T-cell (primary cell): ENCODE results near the gene AKR7A2. TPM values are rescaled to one million over a fixed set of nuclear protein-coding genes. Genes with fewer than 3 reads are reported as not detected.

Experiments used
- ATAC-seq, 4 experiments: fragments of 200-7000 bp in 3 of 4; fragments of 150-1000 bp in 1 of 4; cut with Tn5 transposase; replicated peaks in 1 of 4; 1 replicate in 3 of 4; 2 replicates in 1 of 4; pipeline ENCODE4 v1.10.0; 2021; ENCODE audit warnings: moderate library complexity in 3 of 4, mild to moderate bottlenecking in 2 of 4, moderate number of reproducible peaks in 1 of 4
- CTCF ChIA-PET, 2 donors: fragments of 300-600 bp; sonication (Branson Sonifier 250); formaldehyde crosslinking; loops; one replicate each; lab custom pipeline; 2022; ENCODE audit warnings: antibody characterized with exemption in 2 of 2; lab: Charles Lee
- POLR2A ChIA-PET, 2 donors: fragments of 300-600 bp; sonication (Branson Sonifier 250); formaldehyde crosslinking; loops; one replicate each; lab custom pipeline; 2022; ENCODE audit warnings: antibody characterized with exemption in 2 of 2; lab: Charles Lee
- DNase-seq, 35 experiments: peaks; one replicate each; pipeline versions ENCODE4 v3.0.0 to v3.0.0-alpha.2; 2013 to 2023
- H3K27ac ChIP-seq: one replicate; pipeline ENCODE4 v1.5.1; 2013; ENCODE audit warnings: low read length
- H3K27me3 ChIP-seq, 2 experiments: replicated peaks in 1 of 2; 1 replicate in 1 of 2; 2 replicates in 1 of 2; pipeline versions ENCODE4 v1.6.1 to v1.7.0; 2013; ENCODE audit warnings: low read length in 1 of 2, mixed read lengths in 1 of 2; ENCODE audit not compliant: control insufficient read depth in 2 of 2, insufficient read depth in 2 of 2; ENCODE audit errors: extremely low read depth in 1 of 2
- H3K36me3 ChIP-seq, 2 donors: 1 replicate in 1 of 2; 2 replicates in 1 of 2; pipeline versions ENCODE4 v1.6.1 to v1.7.0; 2013; ENCODE audit warnings: low read length in 1 of 2; ENCODE audit not compliant: control insufficient read depth in 2 of 2, insufficient read depth in 1 of 2; ENCODE audit errors: extremely low read depth in 1 of 2
- H3K4me1 ChIP-seq, 2 experiments: 1 replicate in 1 of 2; 2 replicates in 1 of 2; pipeline versions ENCODE4 v1.6.1 to v1.7.0; 2013; ENCODE audit warnings: low read length in 2 of 2, mixed read lengths in 1 of 2; ENCODE audit not compliant: insufficient read depth in 2 of 2, control insufficient read depth in 1 of 2; ENCODE audit errors: extremely low read depth in 1 of 2
- H3K4me3 ChIP-seq, 2 donors: 1 replicate in 1 of 2; 2 replicates in 1 of 2; pipeline versions ENCODE4 v1.5.1 to v1.7.0; 2013; ENCODE audit warnings: mild to moderate bottlenecking in 2 of 2, low read length in 1 of 2, moderate library complexity in 1 of 2; ENCODE audit not compliant: control insufficient read depth in 1 of 2; ENCODE audit errors: extremely low read depth in 1 of 2
- H3K9me3 ChIP-seq: 2 replicates; pipeline ENCODE4 v1.7.0; 2013
- H3K27ac Mint-ChIP-seq, 2 donors: one replicate each; pipeline ENCODE4 v1.8.0; 2020 to 2021; ENCODE audit warnings: mild to moderate bottlenecking in 2 of 2, mixed read lengths in 2 of 2
- H3K27me3 Mint-ChIP-seq, 2 donors: one replicate each; pipeline ENCODE4 v1.8.0; 2021 to 2022; ENCODE audit warnings: mixed read lengths in 2 of 2
- H3K36me3 Mint-ChIP-seq: one replicate; pipeline ENCODE4 v1.8.0; 2021; ENCODE audit warnings: mixed read lengths
- H3K4me1 Mint-ChIP-seq, 3 donors: one replicate each; pipeline ENCODE4 v1.8.0; 2020 to 2022; ENCODE audit warnings: mixed read lengths in 3 of 3, mild to moderate bottlenecking in 1 of 3
- H3K4me3 Mint-ChIP-seq, 3 donors: one replicate each; pipeline ENCODE4 v1.8.0; 2020 to 2022; ENCODE audit warnings: mild to moderate bottlenecking in 3 of 3, mixed read lengths in 3 of 3, moderate library complexity in 3 of 3
- H3K9me3 Mint-ChIP-seq, 3 donors: one replicate each; pipeline ENCODE4 v1.8.0; 2020 to 2022; ENCODE audit warnings: mixed read lengths in 3 of 3
- WGBS: methylation state at CpG from one replicate; pipeline ENCODE4 v1.1.5; 2013; ENCODE audit warnings: missing lambda C conversion rate; ENCODE audit not compliant: insufficient coverage; 5-methylcytosine and 5-hydroxymethylcytosine counted together
- total RNA-seq, 35 experiments: library from RNA in 6 of 35; stranded (reverse) in 6 of 35; fragments of 120-200 nt in 1 of 35; gene quantifications; one replicate each; pipeline versions ENCODE4 v1.2.1 to v1.2.4 and lab custom pipeline; 2013 to 2026

Gene AKR7A2
- total RNA-seq, 5 donors from 2014 or later (not counting 1 experiment from before 2014, with no cell fraction given): 20.8 to 35.4 (median 32.0) TPM

DNA sequence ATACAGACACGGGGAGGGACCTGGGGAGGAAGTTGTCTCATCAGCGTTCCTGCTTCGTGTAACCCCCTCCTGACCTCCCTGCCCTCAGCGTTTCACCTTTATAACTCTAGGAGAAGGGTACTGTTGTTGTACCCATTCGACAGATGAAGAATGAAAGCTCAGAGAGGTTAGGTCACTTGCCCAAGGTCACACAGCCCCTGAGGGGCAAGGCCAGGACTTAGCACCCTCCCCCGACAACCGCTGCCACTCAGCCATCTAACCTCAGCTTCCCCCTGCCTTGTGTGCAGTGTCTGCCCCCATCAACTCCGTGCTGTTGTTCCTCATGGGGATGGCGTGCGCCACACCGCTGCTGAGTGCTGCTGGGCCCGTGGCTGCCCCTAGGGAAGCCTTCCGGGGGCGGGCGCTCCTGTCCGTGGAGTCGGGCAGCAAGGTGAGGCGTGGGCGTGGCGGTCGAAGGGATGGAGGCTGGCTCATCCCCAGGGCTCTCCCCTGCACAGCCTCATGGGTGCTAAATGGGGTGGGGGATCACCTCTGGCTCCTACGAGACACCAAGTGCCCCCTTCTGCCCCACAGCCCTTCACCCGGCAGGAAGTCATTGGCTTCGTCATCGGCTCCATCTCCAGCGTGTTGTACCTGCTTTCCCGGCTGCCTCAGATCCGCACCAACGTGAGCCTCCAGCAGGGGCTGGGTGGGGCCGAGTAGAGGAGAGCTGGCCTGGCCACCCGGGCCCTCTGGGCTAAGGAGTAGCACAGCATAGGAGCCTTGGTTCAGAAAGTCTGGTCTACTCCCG lies 14.2 kb upstream of the AKR7A2 start:
- Mint-ChIP-seq H3K4me1 (peaks cover 0 to 5% (median 0%) of the 10 kb centered on the region in 3 donors), H3K4me3 (no peak overlapping the region), H3K27me3 (no peaks in the 10 kb centered on the region), H3K9me3 (no peaks in the 10 kb centered on the region), H3K36me3 (peaks cover 14% of the 10 kb centered on the region), H3K27ac (no peak overlapping the region)
- H3K4me1 ChIP-seq: no peaks in the 10 kb centered on the region
- POLR2A ChIA-PET: no interaction called here
- no peaks in the 10 kb centered on the region for H3K27me3 ChIP-seq
- ATAC-seq (no peak), DNase-seq (no peak)
- H3K4me3 ChIP-seq: no peak overlapping the region
- H3K36me3 ChIP-seq: peaks cover 9 to 11% of the 10 kb centered on the region in 2 donors
- no peaks in the 10 kb centered on the region for H3K9me3 ChIP-seq
- WGBS: 91% methylated on average over 14 of the region's 32 CpGs
- H3K27ac ChIP-seq: no peak overlapping the region
- CTCF ChIA-PET: interaction anchor here in 1 of 2 donors (0.9 kb wide), 1 partner anchor 15 kb away, joined by 3 read pairs; no protein-coding TSS in a partner anchor

DNA sequence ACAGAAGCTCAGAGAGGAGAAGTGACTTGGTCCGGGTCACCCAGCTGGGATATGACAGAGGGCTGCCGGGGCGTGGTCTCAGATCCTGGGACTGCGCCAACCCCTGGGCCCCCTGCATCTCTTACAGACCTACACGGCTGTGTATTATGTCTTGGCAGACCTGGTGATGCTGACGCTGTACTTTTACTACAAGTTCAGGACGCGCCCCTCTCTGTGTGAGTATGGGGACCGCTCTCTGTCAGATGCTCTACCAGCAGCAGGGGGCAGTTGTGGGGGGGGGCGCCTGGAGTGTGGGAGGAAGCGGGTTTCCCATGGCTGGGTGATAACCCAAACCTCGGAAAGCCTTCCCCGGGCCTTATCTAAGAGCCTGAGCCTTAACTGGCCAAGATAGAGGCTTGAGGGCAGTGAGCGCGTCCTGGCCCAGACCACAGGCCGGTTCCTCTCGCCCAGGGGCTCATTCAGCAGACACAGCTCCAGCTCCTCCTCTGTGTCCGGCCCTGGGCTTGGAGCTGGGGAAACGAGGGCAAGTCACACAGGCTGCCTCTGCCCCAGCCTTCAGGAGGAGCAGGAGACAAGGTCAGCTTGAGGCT lies 13.5 kb upstream of the AKR7A2 start:
- ChIA-PET CTCF (interaction anchor here in 1 of 2 donors (0.6 kb wide), 1 partner anchor 251 kb away, joined by 4 read pairs; no protein-coding TSS in a partner anchor), POLR2A (no interaction called here)
- Mint-ChIP-seq H3K9me3 (no peaks in the 10 kb centered on the region), H3K27ac (no peak overlapping the region), H3K36me3 (peaks cover 14% of the 10 kb centered on the region), H3K4me1 (peaks cover 0 to 5% (median 0%) of the 10 kb centered on the region in 3 donors), H3K4me3 (no peak overlapping the region), H3K27me3 (no peaks in the 10 kb centered on the region)
- Histone ChIP-seq H3K4me3 (no peak overlapping the region), H3K27ac (no peak overlapping the region), H3K9me3 (no peaks in the 10 kb centered on the region), H3K4me1 (no peaks in the 10 kb centered on the region), H3K36me3 (peaks cover 9 to 11% of the 10 kb centered on the region in 2 donors), H3K27me3 (no peaks in the 10 kb centered on the region)
- DNase-seq (no peak), ATAC-seq (no peak)
- 84% methylated on average over 14 of the region's 19 CpGs for WGBS

DNA sequence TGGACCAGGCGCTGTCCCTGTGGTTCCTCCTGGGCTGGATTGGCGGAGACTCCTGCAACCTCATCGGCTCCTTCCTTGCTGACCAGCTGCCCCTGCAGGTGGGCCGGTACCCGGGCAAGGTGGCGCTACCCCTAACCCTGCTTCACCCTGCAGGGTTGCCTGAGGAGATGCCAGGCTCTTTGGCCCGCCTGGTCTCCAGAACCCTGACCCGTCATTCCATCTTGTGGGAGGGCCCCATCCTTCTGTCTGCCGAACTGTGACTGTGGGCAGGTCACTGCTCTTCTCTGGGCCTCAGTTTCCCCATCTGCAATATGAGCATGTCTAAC lies 12.7 kb upstream of the AKR7A2 start:
- Mint-ChIP-seq H3K27me3 (no peaks in the 10 kb centered on the region), H3K9me3 (no peaks in the 10 kb centered on the region), H3K4me1 (peaks cover 0 to 4% (median 0%) of the 10 kb centered on the region in 3 donors), H3K36me3 (peaks cover 14% of the 10 kb centered on the region), H3K27ac (no peak overlapping the region), H3K4me3 (no peak overlapping the region)
- H3K27ac ChIP-seq: no peak overlapping the region
- no peaks in the 10 kb centered on the region for H3K4me1 ChIP-seq
- H3K36me3 ChIP-seq: peaks cover 9 to 11% of the 10 kb centered on the region in 2 donors
- 97% methylated on average over 9 of the region's 9 CpGs for WGBS
- DNase-seq (no peak), ATAC-seq (no peak)
- ChIA-PET POLR2A (no interaction called here), CTCF (no interaction called here)
- no peaks in the 10 kb centered on the region for H3K9me3 ChIP-seq
- no peak overlapping the region for H3K4me3 ChIP-seq
- H3K27me3 ChIP-seq: no peaks in the 10 kb centered on the region

DNA sequence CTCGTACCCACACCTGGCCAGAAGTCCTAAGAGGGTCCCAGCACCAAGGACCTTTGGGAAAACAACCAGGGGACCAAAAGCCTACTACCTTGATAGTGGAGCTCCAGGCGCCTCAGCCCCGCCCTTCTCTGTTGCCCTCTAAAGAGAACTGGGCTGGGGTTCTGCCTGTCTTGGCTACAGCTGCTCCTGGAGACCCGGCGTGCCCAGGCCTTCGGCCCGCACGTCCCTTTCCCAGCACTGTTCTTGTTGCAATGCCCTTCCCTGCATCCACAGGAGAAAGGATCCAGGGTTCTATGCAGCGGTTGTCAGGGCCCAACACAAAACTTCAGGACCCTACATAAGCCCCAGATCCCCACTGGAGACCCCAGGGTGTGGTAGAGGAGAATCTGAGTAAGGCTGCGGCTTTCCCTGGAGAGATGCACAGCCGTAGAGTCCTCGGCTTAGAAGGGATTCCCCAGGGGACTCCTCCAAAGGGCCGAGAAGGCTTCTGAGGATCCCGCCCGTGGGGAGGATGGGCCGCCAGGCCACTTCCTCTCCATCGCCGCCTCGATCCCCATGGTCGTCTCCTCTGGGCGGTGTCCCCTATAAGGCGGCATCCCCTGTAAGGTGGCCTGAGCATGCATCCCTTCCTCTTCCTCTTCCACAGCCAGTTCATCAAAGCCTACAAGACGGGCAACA lies 12.2 kb upstream of the AKR7A2 start:
- H3K27ac Mint-ChIP-seq: no peak overlapping the region
- DNase-seq: no peak
- peak in 1 of 4 experiments; percentile 8 for ATAC-seq
- H3K9me3 Mint-ChIP-seq: no peaks in the 10 kb centered on the region
- no peaks in the 10 kb centered on the region for H3K4me1 ChIP-seq
- no peak overlapping the region for H3K4me3 Mint-ChIP-seq
- no peaks in the 10 kb centered on the region for H3K27me3 ChIP-seq
- ChIA-PET POLR2A (no interaction called here), CTCF (no interaction called here)
- no peak overlapping the region for H3K27ac ChIP-seq
- no peaks in the 10 kb centered on the region for H3K4me1 Mint-ChIP-seq
- H3K9me3 ChIP-seq: no peaks in the 10 kb centered on the region
- 86% methylated on average over 13 of the region's 23 CpGs for WGBS
- H3K27me3 Mint-ChIP-seq: no peaks in the 10 kb centered on the region
- peaks cover 14% of the 10 kb centered on the region for H3K36me3 Mint-ChIP-seq
- peaks cover 9 to 11% of the 10 kb centered on the region in 2 donors for H3K36me3 ChIP-seq
- H3K4me3 ChIP-seq: no peak overlapping the region

DNA sequence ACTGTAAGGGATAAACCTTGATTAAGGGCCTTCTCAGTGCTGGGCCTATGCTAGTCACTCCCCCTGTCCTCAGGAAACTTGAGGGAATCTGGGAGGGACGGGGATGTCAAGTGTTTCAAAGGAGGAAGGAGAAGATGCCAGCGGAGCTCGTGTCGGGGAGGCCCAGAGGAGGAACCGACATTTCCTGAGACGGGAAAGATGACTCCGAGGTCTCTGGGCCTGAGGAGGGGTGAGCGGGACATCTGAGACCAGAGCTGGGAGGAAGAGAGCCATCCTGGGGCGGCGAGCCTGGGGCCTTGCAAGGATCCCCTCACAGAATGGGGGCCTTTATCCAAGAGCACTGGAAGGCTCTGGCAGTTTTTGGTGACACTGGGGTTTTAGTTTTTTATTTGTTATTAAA lies 10.5 kb upstream of the AKR7A2 start:
- no peak overlapping the region for H3K4me3 Mint-ChIP-seq
- no peak overlapping the region for H3K4me3 ChIP-seq
- H3K27me3 ChIP-seq: no peaks in the 10 kb centered on the region
- H3K4me1 Mint-ChIP-seq: no peaks in the 10 kb centered on the region
- ATAC-seq (no peak), DNase-seq (no peak)
- H3K36me3 Mint-ChIP-seq: peaks cover 21% of the 10 kb centered on the region
- H3K27ac ChIP-seq: no peak overlapping the region
- no peaks in the 10 kb centered on the region for H3K9me3 Mint-ChIP-seq
- 86% methylated on average over 10 of the region's 10 CpGs for WGBS
- H3K4me1 ChIP-seq: no peaks in the 10 kb centered on the region
- H3K9me3 ChIP-seq: no peaks in the 10 kb centered on the region
- H3K27me3 Mint-ChIP-seq: no peaks in the 10 kb centered on the region
- H3K36me3 ChIP-seq: peaks cover 11 to 13% of the 10 kb centered on the region in 2 donors
- ChIA-PET POLR2A (interaction anchor here in 1 of 2 donors (0.6 kb wide), 1 partner anchor 1990 kb away, joined by 5 read pairs; no protein-coding TSS in a partner anchor), CTCF (no interaction called here)
- H3K27ac Mint-ChIP-seq: no peak overlapping the region

DNA sequence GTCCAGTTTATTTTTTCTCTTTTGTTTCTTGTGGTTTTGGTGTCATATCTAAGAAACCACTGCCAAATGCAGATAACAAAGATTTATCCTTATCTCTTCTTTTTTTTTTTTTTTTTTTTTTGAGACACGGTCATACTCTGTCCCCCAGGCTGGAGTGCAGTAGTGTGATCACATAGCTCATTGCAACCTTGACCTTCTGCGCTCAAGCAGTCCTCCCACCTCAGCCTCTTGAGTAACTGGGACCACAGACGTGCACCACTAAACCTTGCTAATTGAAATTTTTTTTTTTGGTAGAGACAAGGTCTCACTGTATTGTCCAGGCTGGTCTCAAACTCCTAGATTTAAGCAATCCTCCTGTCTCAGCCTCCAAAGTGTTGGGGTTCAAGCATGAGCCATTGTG lies 9.1 kb upstream of the AKR7A2 start:
- H3K4me3 Mint-ChIP-seq: no peak overlapping the region
- Histone ChIP-seq H3K36me3 (peaks cover 11 to 13% of the 10 kb centered on the region in 2 donors), H3K27me3 (no peaks in the 10 kb centered on the region), H3K4me1 (no peaks in the 10 kb centered on the region), H3K27ac (no peak overlapping the region), H3K4me3 (no peak overlapping the region), H3K9me3 (no peaks in the 10 kb centered on the region)
- ATAC-seq (no peak), DNase-seq (no peak)
- H3K27me3 Mint-ChIP-seq: no peaks in the 10 kb centered on the region
- no peaks in the 10 kb centered on the region for H3K9me3 Mint-ChIP-seq
- ChIA-PET POLR2A (no interaction called here), CTCF (no interaction called here)
- H3K36me3 Mint-ChIP-seq: peaks cover 14% of the 10 kb centered on the region
- no CpG with 5 or more reads among the region's 3 CpGs for WGBS
- no peak overlapping the region for H3K27ac Mint-ChIP-seq
- peaks cover 2 to 7% (median 4%) of the 10 kb centered on the region in 3 donors for H3K4me1 Mint-ChIP-seq
